Neural cell (in vitro differentiated cells): ENCODE data around the gene NFIX. TPM values are rescaled to one million over a fixed set of nuclear protein-coding genes. Genes with fewer than 3 reads are reported as not detected.

Experiments
- H2AFZ ChIP-seq: fragments of 200-600, 300-800 bp; sonication (generic), shearing (Covaris generic); 2 replicates; pipeline ENCODE4 v1.6.0; 2014; ENCODE audit warnings: low read depth, mild to moderate bottlenecking, antibody characterized with exemption, low read length, moderate library complexity
- H3F3A ChIP-seq: fragments of 200-600 bp; shearing (Covaris generic); 2 replicates; pipeline ENCODE4 v1.6.1; 2016; ENCODE audit warnings: mild to moderate bottlenecking, moderate library complexity, mixed read lengths, antibody characterized with exemption, low read length; ENCODE audit not compliant: insufficient read depth, poor library complexity, severe bottlenecking
- H3K27ac ChIP-seq: fragments of 200-600, 300-800 bp; sonication (generic), shearing (Covaris generic); 2 replicates; pipeline ENCODE4 v1.5.1; 2014; ENCODE audit warnings: mild to moderate bottlenecking, low read length, moderate library complexity
- H3K27me3 ChIP-seq: fragments of 300-800, 200-600 bp; sonication (generic), shearing (Covaris generic); 2 replicates; pipeline ENCODE4 v1.6.0; 2014; ENCODE audit warnings: mild to moderate bottlenecking, low read depth, low read length, moderate library complexity; ENCODE audit not compliant: insufficient read depth
- H3K36me3 ChIP-seq: fragments of 300-800, 200-600 bp; sonication (generic), shearing (Covaris generic); 2 replicates; pipeline ENCODE4 v1.5.1; 2014; ENCODE audit warnings: mild to moderate bottlenecking, antibody characterized with exemption, low read length, moderate library complexity; ENCODE audit not compliant: insufficient read depth
- H3K4me2 ChIP-seq: fragments of 300-800, 200-600 bp; sonication (generic), shearing (Covaris generic); 2 replicates; pipeline ENCODE4 v1.6.0; 2014; ENCODE audit warnings: mild to moderate bottlenecking, low read length
- H3K4me3 ChIP-seq: fragments of 300-800, 200-600 bp; sonication (generic), shearing (Covaris generic); 2 replicates; pipeline ENCODE4 v1.5.1; 2014; ENCODE audit warnings: mild to moderate bottlenecking, low read length, moderate library complexity
- H3K79me2 ChIP-seq: fragments of 200-600 bp; shearing (Covaris generic); replicated peaks from 2 replicates; pipeline ENCODE4 v1.6.0; 2014; ENCODE audit warnings: mild to moderate bottlenecking, low read length, moderate library complexity; ENCODE audit not compliant: insufficient read depth
- H3K9ac ChIP-seq: fragments of 300-800, 200-600 bp; sonication (generic), shearing (Covaris generic); 2 replicates; pipeline ENCODE4 v1.6.1; 2016; ENCODE audit warnings: mild to moderate bottlenecking, low read length, mixed read lengths
- H3K9me2 ChIP-seq: fragments of 200-600 bp; shearing (Covaris generic); 2 replicates; pipeline ENCODE4 v1.6.1; 2016; ENCODE audit warnings: mild to moderate bottlenecking, low read length, mixed read lengths; ENCODE audit not compliant: insufficient read depth
- H3K9me3 ChIP-seq: fragments of 200-600, 300-800 bp; sonication (generic), shearing (Covaris generic); 2 replicates; pipeline ENCODE4 v1.6.1; 2016; ENCODE audit warnings: mild to moderate bottlenecking, mixed run types, low read length, moderate library complexity, mixed read lengths
- H4K20me1 ChIP-seq: fragments of 200-600 bp; shearing (Covaris generic); 2 replicates; pipeline ENCODE4 v1.6.1; 2016; ENCODE audit warnings: mild to moderate bottlenecking, mixed run types; ENCODE audit not compliant: insufficient read depth
- CTCF ChIP-seq: fragments of 450-650 bp; IDR thresholded peaks from 2 replicates; pipeline ENCODE4 v1.5.1; 2014; ENCODE audit warnings: antibody characterized with exemption, mild to moderate bottlenecking, moderate library complexity; ENCODE audit not compliant: poor library complexity, severe bottlenecking
- EP300 ChIP-seq: fragments of 450-650 bp; conservative IDR thresholded peaks from 2 replicates; pipeline ENCODE4 v1.6.1; 2014; ENCODE audit warnings: antibody characterized with exemption, mild to moderate bottlenecking, moderate library complexity; ENCODE audit not compliant: poor library complexity, severe bottlenecking
- EZH2 ChIP-seq: fragments of 200-600, 300-800 bp; shearing (Covaris generic), sonication (generic); IDR thresholded peaks from 2 replicates; pipeline ENCODE4 v1.6.1; 2014; ENCODE audit warnings: antibody characterized with exemption, low read length, borderline replicate concordance, mild to moderate bottlenecking; ENCODE audit not compliant: insufficient read depth, poor library complexity, severe bottlenecking
- MXI1 ChIP-seq: fragments of 450-650 bp; conservative IDR thresholded peaks from 2 replicates; pipeline ENCODE4 v1.6.1; 2014; ENCODE audit warnings: antibody characterized with exemption, mild to moderate bottlenecking; ENCODE audit not compliant: poor library complexity, severe bottlenecking
- POLR2AphosphoS5 ChIP-seq: IDR thresholded peaks from 2 replicates; pipeline ENCODE4 v1.6.1; 2012
- RAD21 ChIP-seq: fragments of 450-650 bp; conservative IDR thresholded peaks from 2 replicates; pipeline ENCODE4 v1.6.1; 2014; ENCODE audit warnings: antibody characterized with exemption, mild to moderate bottlenecking, moderate library complexity
- REST ChIP-seq: IDR thresholded peaks from 2 replicates; pipeline ENCODE4 v1.6.1; 2012; ENCODE audit warnings: borderline replicate concordance
- SMC3 ChIP-seq: fragments of 450-650 bp; conservative IDR thresholded peaks from 2 replicates; pipeline ENCODE4 v1.6.1; 2014; ENCODE audit warnings: antibody characterized with exemption, mild to moderate bottlenecking, moderate library complexity; ENCODE audit not compliant: poor library complexity
- TAF1 ChIP-seq: IDR thresholded peaks from 2 replicates; pipeline ENCODE4 v1.6.1; 2012; ENCODE audit warnings: low read depth
- polyA plus RNA-seq: library from polyadenylated mRNA; depleted of rRNA; stranded (reverse); fragments of >200 nt; gene quantifications from 2 replicates; pipeline ENCODE4 v1.2.3, GENCODE V29; 2014

NFIX gene
- polyA plus RNA-seq, 1 donor from 2014 or later = not detected

DNA sequence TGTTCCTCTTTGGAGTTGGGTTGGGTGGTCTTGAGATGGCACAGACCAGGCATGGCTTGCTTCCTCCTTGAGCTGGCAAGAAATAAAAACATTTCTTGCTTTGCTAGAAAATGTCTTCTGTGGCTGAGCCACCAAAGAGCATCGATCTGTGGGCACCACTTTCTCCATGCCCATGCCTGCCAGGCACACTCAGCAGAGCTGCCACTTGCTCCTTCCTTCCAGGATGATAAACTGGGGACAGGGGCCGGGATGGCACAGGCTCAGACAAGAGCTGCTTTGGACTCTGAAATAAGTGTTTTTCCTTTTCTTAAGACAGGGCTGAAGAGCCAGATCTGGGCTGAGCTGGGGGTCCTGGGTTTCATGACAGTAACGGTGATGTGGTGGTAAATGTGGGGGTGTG, 32.8 kb downstream of the NFIX start:
- no peaks in the 10 kb centered on the region for H3K79me2 ChIP-seq
- H3K27ac ChIP-seq = no peak overlapping the region
- no peaks in the 10 kb centered on the region for H3K9me3 ChIP-seq
- no peak overlapping the region for H3K4me2 ChIP-seq
- H4K20me1 ChIP-seq = no peaks in the 10 kb centered on the region
- H3K4me3 ChIP-seq = no peak overlapping the region
- no peaks in the 10 kb centered on the region for H3K9me2 ChIP-seq
- no peaks in the 10 kb centered on the region for H3K36me3 ChIP-seq
- H3F3A ChIP-seq = no peaks in the 10 kb centered on the region
- no peak overlapping the region for H2AFZ ChIP-seq
- H3K27me3 ChIP-seq = peaks cover 98% of the 10 kb centered on the region
- no peak for TF ChIP-seq REST
- TF ChIP-seq POLR2AphosphoS5 = no peak
- TF ChIP-seq MXI1 = no peak
- TF ChIP-seq TAF1 = no peak
- no peak overlapping the region for H3K9ac ChIP-seq

- no peak overlapping the region for H3K9ac ChIP-seq
- no peaks in the 10 kb centered on the region for H3K79me2 ChIP-seq
- TF ChIP-seq POLR2AphosphoS5 (no peak), RAD21 (no peak), EP300 (no peak), CTCF (no peak), MXI1 (no peak), SMC3 (no peak), TAF1 (no peak), REST (no peak), EZH2 (no peak)
- no peaks in the 10 kb centered on the region for H3K9me2 ChIP-seq
- no peak overlapping the region for H3K4me3 ChIP-seq
- H3K4me2 ChIP-seq = no peak overlapping the region
- H4K20me1 ChIP-seq = no peaks in the 10 kb centered on the region
- no peak overlapping the region for H3K27ac ChIP-seq
- H3K36me3 ChIP-seq = no peaks in the 10 kb centered on the region
- no peaks in the 10 kb centered on the region for H3K9me3 ChIP-seq
- no peak overlapping the region for H2AFZ ChIP-seq
- H3K27me3 ChIP-seq = peaks cover 98% of the 10 kb centered on the region
- H3F3A ChIP-seq = no peaks in the 10 kb centered on the region
These were observed 34.1 kb downstream of the NFIX start for GRCh38 chr19:13029301-13029880.
